Bronchial epithelial cell (primary cell): ENCODE data around the gene BAIAP2L2. TPM values are rescaled to one million over a fixed set of nuclear protein-coding genes. Genes with fewer than 3 reads are reported as not detected.
"Not testable (repeated sequence)": the region's sequence is repeated elsewhere in the genome, so short reads cannot be mapped to it uniquely, and the experiment has no call there.

ENCODE experiments used
- DNase-seq: peaks from one replicate; pipeline ENCODE4 v3.0.0-alpha.2; 2010; ENCODE audit warnings: low read depth
- FAIRE-seq: peaks from 2 replicates; lab custom pipeline; 2011; peaks lifted over from hg19 to GRCh38; lab: Jason Lieb, UNC
- H3K27me3 ChIP-seq: 2 replicates; pipeline ENCODE4 v1.5.1; 2011; ENCODE audit warnings: low read length; ENCODE audit not compliant: control insufficient read depth, insufficient read depth
- H3K36me3 ChIP-seq: 2 replicates; pipeline ENCODE4 v1.5.1; 2011; ENCODE audit warnings: low read length; ENCODE audit not compliant: control insufficient read depth, insufficient read depth
- H3K4me3 ChIP-seq: 2 replicates; pipeline ENCODE4 v1.5.1; 2011; ENCODE audit warnings: mild to moderate bottlenecking, low read depth, low read length, control low read depth
- total RNA-seq: library from RNA; depleted of rRNA; stranded (reverse); fragments of >200 nt; gene quantifications from 2 replicates; pipeline ENCODE4 v1.2.1, GENCODE V29; 2014
- TF ChIP-seq, protein P1 (sequence below): IDR thresholded peaks from 2 replicates; pipeline ENCODE4 v1.5.1; 2011; ENCODE audit warnings: mild to moderate bottlenecking, moderate library complexity, low read length, control low read depth, inconsistent platforms; ENCODE audit not compliant: insufficient read depth, severe bottlenecking

BAIAP2L2 gene
- total RNA-seq, 1 donor from 2014 or later = 0.26 TPM

DNA sequence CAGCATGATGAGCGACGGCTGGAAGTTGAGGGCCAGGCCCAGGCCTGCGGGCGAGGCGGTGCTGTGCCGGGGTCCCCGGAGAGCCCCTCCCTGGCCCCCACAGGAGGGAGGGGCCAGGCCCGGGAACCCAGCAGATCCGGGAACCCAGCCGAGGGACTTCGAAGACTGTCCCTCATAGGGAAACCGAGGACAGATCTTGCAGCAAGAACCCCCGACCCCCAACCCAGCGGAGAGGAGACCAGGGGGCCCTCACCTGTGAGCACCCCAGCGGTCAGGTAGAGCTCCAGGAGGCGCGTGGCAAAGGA is 28.9 kb downstream of the BAIAP2L2 start:
- no peaks in the 10 kb centered on the region for H3K36me3 ChIP-seq
- peak overlapping the region; percentile 38 for H3K4me3 ChIP-seq
- no peak for FAIRE-seq
- TF ChIP-seq, protein P1, sequence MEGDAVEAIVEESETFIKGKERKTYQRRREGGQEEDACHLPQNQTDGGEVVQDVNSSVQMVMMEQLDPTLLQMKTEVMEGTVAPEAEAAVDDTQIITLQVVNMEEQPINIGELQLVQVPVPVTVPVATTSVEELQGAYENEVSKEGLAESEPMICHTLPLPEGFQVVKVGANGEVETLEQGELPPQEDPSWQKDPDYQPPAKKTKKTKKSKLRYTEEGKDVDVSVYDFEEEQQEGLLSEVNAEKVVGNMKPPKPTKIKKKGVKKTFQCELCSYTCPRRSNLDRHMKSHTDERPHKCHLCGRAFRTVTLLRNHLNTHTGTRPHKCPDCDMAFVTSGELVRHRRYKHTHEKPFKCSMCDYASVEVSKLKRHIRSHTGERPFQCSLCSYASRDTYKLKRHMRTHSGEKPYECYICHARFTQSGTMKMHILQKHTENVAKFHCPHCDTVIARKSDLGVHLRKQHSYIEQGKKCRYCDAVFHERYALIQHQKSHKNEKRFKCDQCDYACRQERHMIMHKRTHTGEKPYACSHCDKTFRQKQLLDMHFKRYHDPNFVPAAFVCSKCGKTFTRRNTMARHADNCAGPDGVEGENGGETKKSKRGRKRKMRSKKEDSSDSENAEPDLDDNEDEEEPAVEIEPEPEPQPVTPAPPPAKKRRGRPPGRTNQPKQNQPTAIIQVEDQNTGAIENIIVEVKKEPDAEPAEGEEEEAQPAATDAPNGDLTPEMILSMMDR = no peak
- no peak for DNase-seq
- peaks cover 8% of the 10 kb centered on the region for H3K27me3 ChIP-seq

DNA sequence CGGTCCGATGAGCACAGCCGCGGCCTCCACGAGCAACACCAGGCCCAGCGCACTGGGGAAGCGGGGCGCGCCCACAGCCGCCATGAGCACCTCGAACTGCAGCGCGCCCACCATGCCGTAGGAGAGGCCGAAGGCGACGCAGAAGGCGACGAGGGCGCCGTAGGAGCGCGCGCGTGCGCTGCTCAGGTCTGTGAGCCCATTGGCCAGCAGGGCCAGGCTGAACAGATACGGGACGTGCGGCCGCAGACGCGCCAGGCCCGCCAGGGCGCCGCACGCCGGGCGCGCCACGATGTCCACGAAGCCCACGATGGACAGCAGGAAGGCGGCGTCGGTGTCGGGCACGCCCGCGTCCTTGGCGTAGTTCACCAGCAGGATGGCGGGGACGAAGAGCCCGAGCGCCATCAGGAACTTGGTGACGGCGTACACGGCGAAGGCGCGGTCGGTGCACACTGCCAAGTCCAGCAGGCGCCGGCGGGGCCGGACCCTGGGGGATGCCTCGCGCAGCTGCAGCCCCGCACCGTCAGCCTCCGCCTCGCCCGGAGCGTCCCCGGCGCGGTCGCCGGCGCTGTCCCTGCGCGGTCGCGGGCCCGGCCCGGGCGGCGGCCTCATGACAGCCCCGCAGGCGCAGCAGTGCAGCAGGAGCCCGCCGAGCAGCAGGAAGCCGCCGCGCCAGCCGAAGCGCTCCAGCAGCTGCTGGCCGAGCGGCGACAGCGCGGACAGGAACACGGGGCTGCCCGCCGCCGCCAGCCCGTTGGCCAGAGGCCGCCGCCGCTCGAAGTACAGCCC is 29.4 kb downstream of the BAIAP2L2 start:
- no peak for FAIRE-seq
- TF ChIP-seq, protein P1 = no peak
- DNase-seq = no peak
- Histone ChIP-seq H3K27me3 (peaks cover 8% of the 10 kb centered on the region), H3K36me3 (no peaks in the 10 kb centered on the region), H3K4me3 (peak overlapping the region; percentile 38)

DNA sequence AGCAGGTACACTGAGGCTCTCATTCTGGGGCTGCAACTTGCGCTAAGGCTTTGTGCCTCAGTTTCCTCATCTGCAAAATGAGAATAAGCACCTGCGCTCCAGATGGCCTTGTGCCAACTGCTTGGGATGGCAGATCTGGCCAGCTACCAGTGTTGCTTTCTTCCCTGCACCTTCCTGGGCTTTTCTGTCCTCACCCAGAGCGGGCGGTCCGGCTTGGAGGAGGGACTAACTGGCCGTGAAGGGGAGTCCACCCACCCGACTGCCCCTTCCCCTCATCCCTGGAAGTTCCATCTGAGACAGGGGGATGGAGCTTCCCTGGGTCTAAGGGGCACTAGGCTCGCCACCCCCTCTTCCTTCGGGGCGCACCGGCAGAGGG is 30.0 kb downstream of the BAIAP2L2 start:
- Histone ChIP-seq H3K4me3 (peak overlapping the region; percentile 38), H3K27me3 (peaks cover 8% of the 10 kb centered on the region), H3K36me3 (no peaks in the 10 kb centered on the region)
- TF ChIP-seq, protein P1 = no peak
- DNase-seq (no peak), FAIRE-seq (no peak)

DNA sequence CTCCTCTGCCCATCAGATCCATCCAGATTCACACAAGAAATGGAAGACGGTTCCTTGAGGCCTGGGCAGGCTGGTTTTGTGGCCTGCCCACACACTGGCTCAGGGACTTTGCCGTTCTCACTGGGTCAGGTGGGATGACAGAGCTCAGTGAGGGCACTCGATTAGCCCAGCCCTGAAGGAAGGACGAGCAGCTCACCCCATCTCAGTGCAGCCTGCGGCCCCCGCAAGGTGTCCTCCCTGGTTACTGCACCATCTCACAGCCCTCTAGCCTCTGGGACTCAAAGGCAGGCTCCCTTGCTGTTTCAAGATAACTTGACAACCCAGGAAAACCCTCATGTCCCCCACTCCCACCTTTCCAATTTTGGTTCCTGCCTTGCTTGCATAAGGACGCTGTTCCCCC is 30.7 kb downstream of the BAIAP2L2 start:
- FAIRE-seq (no peak), DNase-seq (no peak)
- Histone ChIP-seq H3K36me3 (no peaks in the 10 kb centered on the region), H3K4me3 (no peak overlapping the region), H3K27me3 (peaks cover 8% of the 10 kb centered on the region)
- TF ChIP-seq, protein P1 = no peak

DNA sequence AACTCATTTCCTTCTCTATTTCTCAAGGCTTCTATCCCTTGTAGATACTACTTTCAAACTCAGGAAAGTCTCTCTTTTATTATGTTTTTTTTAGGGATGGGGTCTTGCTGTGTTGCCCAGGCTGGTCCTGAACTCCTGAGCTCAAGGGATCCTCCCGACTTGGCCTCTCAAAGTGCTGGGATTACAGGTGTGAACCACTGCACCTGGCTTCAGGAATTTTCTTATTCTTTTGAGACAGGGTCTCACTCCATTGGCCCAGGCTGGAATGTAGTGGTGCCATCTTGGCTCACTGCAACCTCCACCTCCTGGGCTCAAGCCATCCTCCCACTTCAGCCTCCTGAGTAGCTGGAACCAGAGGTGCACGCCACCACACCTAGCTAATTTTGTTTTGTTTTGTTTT is 31.3 kb downstream of the BAIAP2L2 start:
- FAIRE-seq = not testable (repeated sequence)

DNA sequence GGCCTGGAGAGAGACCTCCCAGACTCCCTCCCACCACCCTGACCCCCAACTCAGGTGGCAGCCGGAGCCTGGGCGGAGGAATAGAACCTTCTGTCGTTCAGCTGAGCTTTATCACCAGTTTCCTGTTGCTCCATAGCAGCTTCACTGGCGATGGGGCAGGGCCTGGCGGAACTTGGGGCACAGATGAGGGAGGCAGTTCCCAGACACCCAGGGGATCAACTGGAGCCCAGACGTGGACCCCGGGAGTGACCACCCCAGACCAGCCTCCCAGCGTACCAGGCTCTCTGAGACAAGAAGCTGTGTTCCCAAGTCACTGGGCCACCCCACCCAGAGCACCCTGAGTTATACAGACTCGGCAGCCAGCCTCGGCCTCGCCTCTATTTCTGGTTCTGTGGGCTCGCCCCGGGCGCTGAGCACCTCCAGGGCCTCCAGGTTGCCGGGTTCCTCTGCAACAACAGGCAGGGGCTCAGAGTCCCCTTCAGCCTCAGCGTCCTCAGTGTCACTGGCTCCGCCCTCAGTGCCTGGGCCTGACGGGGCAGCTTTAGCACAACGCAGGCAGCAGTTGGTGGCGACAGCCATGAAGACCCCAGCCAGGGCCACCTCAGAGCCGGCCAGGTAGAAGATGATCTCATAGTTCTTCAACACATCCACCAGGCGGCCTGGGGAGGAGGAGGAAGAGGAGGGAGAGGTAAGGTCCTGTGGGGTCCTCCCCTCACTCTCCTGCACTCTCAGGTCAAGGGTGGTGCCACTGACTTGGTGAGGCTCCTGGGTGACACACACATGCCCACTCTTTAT is 32.2 kb downstream of the BAIAP2L2 start:
- no peak for DNase-seq
- no peak overlapping the region for H3K4me3 ChIP-seq
- H3K27me3 ChIP-seq = peaks cover 8% of the 10 kb centered on the region
- no peak for FAIRE-seq
- TF ChIP-seq, protein P1 = no peak
- H3K36me3 ChIP-seq = peaks cover 2% of the 10 kb centered on the region

More for the DNA sequence above, 31.3 kb downstream of the BAIAP2L2 start:
- not testable (repeated sequence) for DNase-seq, H3K36me3 ChIP-seq, H3K4me3 ChIP-seq, H3K27me3 ChIP-seq
